Measurements from ENCODE around the gene PFKFB4.
A peak's percentile ranks its signal among the peaks of the same experiment; 100 is the strongest.

The PFKFB4 gene

GRCh38 chr3:48556796-48557626 lies at the start of gene PFKFB4:
Gene PFKFB4, minus strand, starts transcription at chr3:48556803. Its CDS starts 26 bp downstream, at chr3:48556777.
- peak; percentile 100 for DNase-seq (ENCODE audit: low spot score)

DNA sequence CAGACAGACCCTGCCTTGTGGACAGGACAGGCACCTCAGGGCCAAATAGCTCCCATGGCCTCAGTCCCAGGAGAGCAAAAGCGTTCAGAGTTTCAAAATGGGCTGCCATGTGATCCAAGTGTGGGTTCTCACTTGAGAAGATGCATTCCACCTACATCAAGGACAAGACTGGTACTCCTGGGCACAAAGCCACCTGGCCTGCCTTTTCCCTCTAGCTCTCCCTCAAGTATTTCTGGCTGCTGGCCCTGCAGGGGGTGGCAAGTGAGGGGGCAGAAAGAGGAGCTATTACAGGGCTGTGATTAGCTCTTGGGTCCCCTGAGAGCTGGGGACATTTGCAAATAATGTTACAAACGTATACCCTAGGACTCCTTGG lies 45.0 kb upstream of the PFKFB4 start:
- no peak for DNase-seq (ENCODE audit: low spot score)

DNA sequence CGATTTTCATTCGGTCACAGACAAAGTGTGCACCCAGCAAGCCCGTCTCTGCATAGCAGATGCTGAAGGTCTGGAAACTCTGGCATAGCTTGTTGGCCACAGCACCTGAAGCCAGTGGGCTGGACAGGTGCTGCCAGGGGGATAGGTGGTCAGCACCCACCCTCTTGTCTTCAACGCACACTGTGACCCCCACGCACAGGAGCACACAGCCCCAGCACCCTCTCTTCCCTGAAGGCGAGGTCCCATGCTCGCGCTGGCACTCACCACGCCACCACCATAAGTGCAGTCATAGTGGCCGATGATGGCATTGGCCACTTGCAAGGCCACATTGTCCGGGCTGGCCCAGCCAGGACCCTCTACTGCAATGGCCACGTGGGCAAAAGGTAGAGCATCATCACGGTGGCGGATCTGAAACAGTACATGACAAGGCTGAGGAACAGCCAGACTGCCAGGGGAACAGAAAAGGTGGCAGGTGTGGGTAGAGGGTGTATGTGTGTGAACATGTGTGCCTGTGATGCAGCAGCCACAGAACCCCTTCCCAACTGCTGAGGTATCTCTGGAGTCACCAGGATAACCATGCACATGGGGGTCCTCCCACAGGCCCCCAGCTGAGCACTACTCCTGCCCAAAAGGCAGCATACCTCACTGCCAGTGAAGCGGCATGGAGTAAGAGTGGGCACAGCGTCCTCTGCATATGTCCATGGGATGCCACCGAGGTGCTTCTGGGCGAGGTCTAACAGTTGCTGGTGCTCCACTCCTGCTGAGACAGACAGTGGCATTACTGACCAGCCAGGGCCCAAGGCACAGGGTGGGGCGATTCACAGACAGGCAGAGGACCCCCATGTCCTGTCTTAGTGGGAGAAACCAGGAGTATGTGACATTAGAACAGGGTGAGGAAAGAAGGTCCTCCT lies 44.4 kb upstream of the PFKFB4 start:
- DNase-seq (ENCODE audit: low spot score) = no peak

GRCh38 chr3:48599509-48600285 lies 43.1 kb upstream of the PFKFB4 start:
- DNase-seq (ENCODE audit: low spot score) = no peak

GRCh38 chr3:48599077-48599501 lies 42.5 kb upstream of the PFKFB4 start:
- no peak for DNase-seq (ENCODE audit: low spot score)

DNA sequence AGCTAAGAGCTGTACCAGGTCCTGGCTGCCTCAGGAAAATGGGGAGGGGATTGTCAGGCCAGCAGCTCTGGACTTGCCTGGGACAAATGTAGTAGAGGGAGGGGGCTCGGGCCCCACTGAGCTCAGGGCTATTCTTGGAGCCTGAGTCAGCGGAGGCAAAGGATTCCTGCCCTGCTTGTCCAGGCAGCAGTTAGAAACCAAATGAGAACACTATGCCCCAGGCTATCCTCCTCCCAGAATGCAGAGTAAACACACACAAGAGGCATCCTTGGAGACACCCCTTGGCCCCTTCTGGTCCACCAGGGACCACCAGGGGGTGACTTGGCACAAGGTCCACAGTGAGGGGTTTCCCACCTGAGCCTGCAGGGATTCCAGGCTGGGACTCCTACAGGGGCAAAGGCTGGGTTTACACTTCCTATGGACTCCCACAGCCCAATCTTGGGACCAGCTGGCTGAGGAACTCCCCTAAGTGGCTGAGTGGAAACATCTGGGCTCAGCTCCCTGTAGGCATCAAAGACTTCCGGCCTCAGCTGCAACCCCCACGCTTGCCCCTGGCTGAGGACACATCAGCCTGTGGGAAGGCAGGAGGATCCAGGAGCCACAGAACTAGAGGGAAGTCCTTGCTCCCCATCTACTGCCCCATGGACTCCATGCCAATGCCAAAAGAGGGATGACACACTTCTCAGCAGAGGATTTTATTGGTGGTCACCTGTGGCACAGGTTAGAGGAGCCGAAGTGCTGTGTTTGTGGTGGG lies 41.9 kb upstream of the PFKFB4 start:
- DNase-seq (ENCODE audit: low spot score) = no peak

DNA sequence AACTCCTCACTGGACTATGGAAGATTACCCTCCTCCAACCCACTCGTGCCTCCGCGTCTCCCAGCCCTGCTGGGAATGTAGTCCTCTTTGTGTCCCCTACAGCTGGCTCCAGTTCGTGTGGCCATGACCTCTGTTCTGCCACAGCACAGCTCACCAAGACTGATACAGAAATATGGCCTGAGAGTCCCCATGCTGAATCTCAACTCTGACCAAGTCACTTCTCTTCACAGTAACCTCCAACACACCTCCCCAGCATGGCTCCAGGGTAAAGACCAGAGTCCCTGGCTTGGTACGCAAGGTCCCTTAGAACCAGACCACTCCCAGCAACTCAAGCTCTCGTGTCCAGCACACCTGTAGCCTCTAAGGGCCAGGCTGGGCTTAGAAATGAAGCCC lies 40.8 kb upstream of the PFKFB4 start:
- DNase-seq (ENCODE audit: low spot score) = no peak

GRCh38 chr3:48596676-48597407 lies 40.2 kb upstream of the PFKFB4 start:
- DNase-seq (ENCODE audit: low spot score) = no peak

DNA sequence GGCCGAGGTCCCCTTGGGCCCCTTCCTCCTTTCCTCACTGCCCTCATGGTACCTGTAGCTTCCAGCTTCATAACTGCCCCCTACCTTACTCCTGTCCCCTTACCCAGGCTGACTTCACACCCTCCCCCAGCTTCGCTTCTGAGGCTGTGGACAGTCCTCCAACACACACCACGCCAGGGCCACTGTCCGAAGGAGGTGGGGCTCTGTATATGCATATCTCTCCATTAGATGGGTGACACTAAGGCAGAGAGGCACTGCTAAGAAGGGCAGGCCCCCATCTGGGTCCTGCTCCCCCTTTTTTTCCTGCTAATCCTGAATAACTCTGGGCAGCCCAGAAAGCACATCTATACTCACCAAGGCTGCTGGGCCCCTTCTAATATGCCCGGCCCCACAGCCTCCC lies 39.6 kb upstream of the PFKFB4 start:
- DNase-seq (ENCODE audit: low spot score) = no peak

- DNase-seq (ENCODE audit: low spot score) = no peak
Observed at GRCh38 chr3:48595526-48596121, 39.0 kb upstream of the PFKFB4 start.

DNA sequence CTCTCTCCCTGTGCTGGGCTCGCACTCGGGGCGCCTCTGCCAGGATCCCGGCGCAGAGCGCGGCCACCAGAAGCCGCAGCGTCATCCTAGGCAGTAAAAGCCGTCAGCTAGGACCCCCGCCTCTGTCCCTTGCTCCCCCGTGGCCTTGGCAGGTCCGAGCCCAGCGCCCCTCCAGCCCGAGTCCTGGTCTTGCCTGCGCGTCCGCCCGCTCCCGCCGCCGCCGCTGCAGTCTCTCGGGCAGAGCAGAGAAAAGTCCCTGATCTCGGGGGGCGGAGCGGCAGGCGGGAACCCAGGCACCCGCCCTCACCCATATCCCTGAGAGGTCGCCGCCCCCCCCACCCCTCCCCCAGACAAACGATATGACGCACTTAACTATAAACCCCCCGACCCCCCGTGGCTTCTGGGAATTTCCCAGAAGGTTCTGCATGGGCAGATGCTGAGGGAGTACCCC lies 38.5 kb upstream of the PFKFB4 start, which contains the start of gene COL7A1:
COL7A1 (minus strand) TSS at position 255 of the 451 bp plus-strand sequence; CDS start at position 85, 170 bp downstream.
- DNase-seq (ENCODE audit: low spot score) = no peak

DNA sequence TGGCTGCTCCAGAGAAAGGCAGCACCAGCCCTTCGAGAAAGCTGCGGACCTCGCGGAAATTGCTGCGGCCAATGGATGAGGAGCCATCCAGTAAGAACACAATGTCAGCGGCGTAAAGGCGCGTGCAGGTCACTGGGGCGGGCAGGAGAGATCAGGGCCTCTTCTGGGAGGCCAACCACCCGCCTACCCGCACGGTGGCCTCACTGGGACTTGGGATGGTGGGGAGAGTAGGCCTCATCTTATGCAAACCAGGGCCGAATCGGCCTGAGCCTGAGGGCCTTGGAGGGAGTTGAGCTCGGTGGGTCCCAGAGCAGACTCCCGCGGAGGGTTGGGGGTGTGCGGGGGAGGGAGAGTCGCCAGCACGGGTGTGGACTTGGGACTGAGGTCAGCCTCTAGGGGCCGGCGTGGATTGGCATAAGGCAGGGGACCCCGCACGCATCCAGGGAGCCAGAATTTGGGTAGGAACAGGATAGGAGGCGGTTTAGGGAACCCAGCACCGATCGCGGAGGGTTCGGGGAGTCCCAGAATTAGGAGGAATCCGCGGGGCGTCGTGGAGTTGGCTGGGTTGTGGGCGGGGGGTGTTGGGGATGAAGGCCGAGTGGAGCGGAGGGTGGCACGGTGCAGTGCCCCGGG lies 37.9 kb upstream of the PFKFB4 start:
- DNase-seq (ENCODE audit: low spot score) = no peak

DNA sequence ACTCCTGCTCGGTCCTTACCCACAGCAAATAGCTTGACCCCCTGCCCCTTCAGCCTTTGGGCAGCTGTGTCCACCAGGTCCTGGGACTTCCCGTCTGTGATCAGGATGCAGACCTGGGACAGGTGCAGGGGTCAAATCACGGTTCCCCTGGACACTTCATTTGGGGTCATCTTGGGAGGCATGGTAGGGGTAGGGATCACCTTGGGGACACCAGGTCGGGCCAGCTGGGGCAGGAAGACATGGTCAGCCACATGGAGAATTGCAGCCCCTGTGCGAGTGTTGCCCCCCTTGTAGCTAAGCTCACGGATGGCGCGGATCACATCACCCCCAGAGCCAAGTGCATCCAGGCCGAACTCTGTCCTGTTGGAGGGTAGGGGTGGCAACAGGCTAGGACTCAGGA lies 36.7 kb upstream of the PFKFB4 start:
- DNase-seq (ENCODE audit: low spot score) = no peak

GRCh38 chr3:48592519-48593087 lies 36.0 kb upstream of the PFKFB4 start:
- no peak for DNase-seq (ENCODE audit: low spot score)

- no peak for DNase-seq (ENCODE audit: low spot score)
Observed at GRCh38 chr3:48591886-48592518, 35.4 kb upstream of the PFKFB4 start.

DNA sequence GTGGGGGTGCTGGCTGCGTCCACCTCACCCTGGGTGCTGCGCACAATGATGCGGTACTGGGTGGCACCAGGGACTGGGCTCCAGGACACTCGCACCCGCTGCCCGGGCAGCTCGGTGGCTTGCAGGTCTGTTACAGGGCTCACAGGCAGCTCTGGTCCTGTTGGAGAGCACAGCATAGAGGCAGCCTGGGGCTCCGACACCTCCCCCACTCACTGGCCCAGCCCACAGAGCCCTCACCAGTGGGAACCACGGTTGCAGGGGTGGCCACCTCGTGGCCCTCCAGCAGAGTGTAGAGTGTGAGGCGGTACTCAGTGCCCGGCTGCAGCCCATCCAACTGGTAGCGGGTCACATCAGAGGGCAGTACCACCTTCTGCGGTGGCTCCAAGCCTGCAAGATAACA lies 34.8 kb upstream of the PFKFB4 start:
- no peak for DNase-seq (ENCODE audit: low spot score)

DNA sequence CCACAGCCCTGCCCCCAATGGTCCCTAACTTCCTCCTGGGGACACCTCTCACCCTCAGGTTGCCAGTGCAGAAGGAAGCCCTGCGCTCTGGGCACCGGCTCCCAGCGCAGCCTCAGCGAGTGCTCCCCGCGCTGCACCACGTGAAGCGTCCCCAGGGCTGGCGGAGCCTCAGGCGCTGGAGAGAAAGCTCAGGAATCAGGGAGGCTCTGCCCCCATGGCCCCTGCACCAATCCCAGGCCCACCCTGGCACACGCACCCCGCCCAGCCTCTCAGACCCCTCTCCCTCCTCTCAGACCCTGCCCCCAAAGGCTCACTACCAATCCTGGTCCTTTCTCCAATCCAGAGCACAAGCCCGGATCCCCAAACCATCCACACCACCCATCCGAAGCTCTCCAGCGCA lies 31.6 kb upstream of the PFKFB4 start:
- DNase-seq (ENCODE audit: low spot score) = no peak

DNA sequence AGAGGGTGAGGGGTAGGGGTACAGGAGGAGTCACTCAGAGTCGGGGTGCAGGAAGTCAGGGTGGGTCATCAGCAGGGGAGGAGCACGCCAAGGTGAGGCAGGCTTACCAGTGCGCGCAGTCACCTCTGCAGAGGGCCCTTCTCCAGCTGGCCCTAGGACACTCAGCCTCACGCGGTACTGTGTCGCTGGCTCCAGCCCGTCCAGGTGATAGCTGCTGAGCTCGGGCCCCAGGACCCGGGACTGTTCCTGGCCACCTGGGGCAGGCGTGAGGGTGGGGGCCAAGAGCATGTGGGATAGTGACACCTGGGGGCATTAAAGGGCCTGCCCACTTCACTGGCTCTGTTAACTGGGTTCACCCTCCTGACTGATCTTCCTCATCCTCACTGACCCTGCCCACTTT lies 31.1 kb upstream of the PFKFB4 start:
- DNase-seq (ENCODE audit: low spot score) = no peak

DNA sequence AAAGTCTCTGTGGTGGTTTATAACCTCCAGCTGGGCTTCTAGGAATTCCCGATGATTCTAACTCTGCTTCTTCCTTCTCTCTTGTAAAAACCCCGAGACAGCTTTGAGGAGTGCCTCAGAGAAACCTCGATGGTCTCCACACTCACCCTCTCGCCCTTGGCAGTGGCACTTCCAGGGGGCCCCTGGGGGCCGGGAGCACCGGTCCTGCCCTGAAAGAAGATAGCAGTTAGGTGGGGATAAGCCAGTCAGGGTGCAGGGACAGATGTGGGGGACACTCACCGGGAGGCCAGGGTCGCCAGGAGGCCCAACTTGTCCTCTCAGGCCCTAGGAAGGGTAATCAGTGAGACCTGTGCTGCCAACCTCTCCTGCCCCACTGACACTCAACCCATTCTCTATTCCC lies 28.8 kb upstream of the PFKFB4 start:
- DNase-seq (ENCODE audit: low spot score) = no peak

Measured in putamen (tissue), 1 donor.